ENCODE results near the gene HERC6.

DNA sequence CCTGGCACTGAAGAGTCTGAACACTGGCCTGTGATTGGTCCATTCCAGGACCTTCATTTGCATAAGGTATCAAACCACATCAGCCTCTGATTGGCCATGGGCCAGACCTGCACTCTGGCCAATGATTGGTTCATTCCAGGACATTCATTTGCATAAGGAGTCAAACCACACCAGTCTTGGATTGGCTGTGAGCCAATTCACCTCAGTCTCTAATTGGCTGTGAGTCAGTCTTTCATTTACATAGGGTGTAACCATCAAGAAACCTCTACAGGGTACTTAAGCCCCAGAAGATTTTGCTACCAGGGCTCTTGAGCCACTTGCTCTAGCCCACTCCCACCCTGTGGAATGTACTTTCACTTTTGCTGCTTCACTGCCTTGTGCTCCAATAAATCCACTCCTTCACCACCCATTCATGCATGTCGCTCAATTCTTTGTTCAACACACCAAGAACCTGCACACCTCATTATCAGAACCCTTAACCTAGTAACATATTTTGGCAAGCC lies 64.1 kb downstream of the HERC6 start:
- TF ChIP-seq CTCF (IDR thresholded peaks at IDR 0.05), result no peak
- TF ChIP-seq POLR2A (IDR thresholded peaks at IDR 0.05), result no peak

Measured in Peyer's patch (tissue), 4 donors.